H1 (cell line): ENCODE measurements around the gene UCP1.

Experiments
- BACH1 ChIP-seq: IDR thresholded peaks from 2 replicates; pipeline ENCODE4 v1.6.1; 2012; ENCODE audit warnings: low read length, improper control_type of control experiment
- CHD1 ChIP-seq: IDR thresholded peaks from 2 replicates; pipeline ENCODE4 v1.6.1; 2012; ENCODE audit warnings: low read depth, low read length, improper control_type of control experiment
- CHD2 ChIP-seq: IDR thresholded peaks from 2 replicates; pipeline ENCODE4 v1.6.1; 2012; ENCODE audit warnings: low read length, improper control_type of control experiment
- CTCF ChIP-seq, 3 experiments: IDR thresholded peaks; 1 replicate in 2 of 3; 2 replicates in 1 of 3; pipeline versions ENCODE4 v1.5.1 to v1.6.1; 2011; ENCODE audit warnings: low read length in 3 of 3, mild to moderate bottlenecking in 3 of 3, inconsistent platforms in 2 of 3, low read depth in 1 of 3, moderate library complexity in 1 of 3; ENCODE audit not compliant: insufficient read depth in 1 of 3; ENCODE audit errors: control extremely low read depth in 1 of 3
- EP300 ChIP-seq, 2 experiments: IDR thresholded peaks; 1 replicate in 1 of 2; 2 replicates in 1 of 2; pipeline ENCODE4 v1.6.1; 2011 to 2012; ENCODE audit warnings: low read depth in 2 of 2, low read length in 2 of 2, mild to moderate bottlenecking in 2 of 2, borderline replicate concordance in 1 of 2, inconsistent platforms in 1 of 2, moderate library complexity in 1 of 2
- JUN ChIP-seq: IDR thresholded peaks from 2 replicates; pipeline ENCODE4 v1.6.1; 2011; ENCODE audit warnings: low read depth, mild to moderate bottlenecking, improper control_type of control experiment, low read length
- NRF1 ChIP-seq: IDR thresholded peaks from 2 replicates; pipeline ENCODE4 v1.6.1; 2011; ENCODE audit warnings: mild to moderate bottlenecking, low read depth, low read length, improper control_type of control experiment
- PHF8 ChIP-seq: fragments of 200-600 bp; sonication (generic); conservative IDR thresholded peaks from 2 replicates; pipeline ENCODE4 v1.7.1; 2012; ENCODE audit warnings: low read depth, mild to moderate bottlenecking, inconsistent platforms, low read length, moderate library complexity
- POLR2A ChIP-seq, 2 experiments: IDR thresholded peaks; 1 replicate in 1 of 2; 2 replicates in 1 of 2; pipeline ENCODE4 v1.6.1; 2011; ENCODE audit warnings: low read depth in 2 of 2, low read length in 2 of 2, mild to moderate bottlenecking in 2 of 2; ENCODE audit errors: control extremely low read depth in 1 of 2
- POLR2AphosphoS5 ChIP-seq: IDR thresholded peaks from 2 replicates; pipeline ENCODE4 v1.6.1; 2011; ENCODE audit warnings: low read depth, low read length
- RFX5 ChIP-seq: IDR thresholded peaks from 2 replicates; pipeline ENCODE4 v1.6.1; 2011; ENCODE audit warnings: low read depth, low read length, improper control_type of control experiment, borderline replicate concordance
- SP2 ChIP-seq: IDR thresholded peaks from 2 replicates; pipeline ENCODE4 v1.6.1; 2012; ENCODE audit warnings: mild to moderate bottlenecking, low read length, inconsistent platforms
- TAF1 ChIP-seq: IDR thresholded peaks from 2 replicates; pipeline ENCODE4 v1.6.1; 2011; ENCODE audit warnings: mild to moderate bottlenecking, low read depth, low read length
- USF2 ChIP-seq: IDR thresholded peaks from 2 replicates; pipeline ENCODE4 v1.6.1; 2011; ENCODE audit warnings: low read length, improper control_type of control experiment

GRCh38 chr4:140557831-140558435, 10.8 kb downstream of the UCP1 start:
- no peak for TF ChIP-seq CTCF (IDR thresholded peaks at IDR 0.05; ENCODE audit: control extremely low read depth in 1 of 3, insufficient read depth in 1 of 3, low read depth in 1 of 3, low read length in 3 of 3)
- TF ChIP-seq POLR2A (IDR thresholded peaks at IDR 0.05; ENCODE audit: control extremely low read depth in 1 of 2, low read depth in 2 of 2, low read length in 2 of 2): no peak
- no peak for TF ChIP-seq CHD2
- TF ChIP-seq NRF1: no peak
- TF ChIP-seq POLR2AphosphoS5: no peak
- TF ChIP-seq EP300 (IDR thresholded peaks at IDR 0.05; ENCODE audit: borderline replicate concordance in 1 of 2, low read depth in 2 of 2, low read length in 2 of 2): no peak
- no peak for TF ChIP-seq CHD1
- TF ChIP-seq RFX5: no peak
- no peak for TF ChIP-seq USF2
- TF ChIP-seq JUN: no peak
- no peak for TF ChIP-seq SP2
- TF ChIP-seq PHF8: no peak
- no peak for TF ChIP-seq TAF1
- no peak for TF ChIP-seq BACH1
